GM21825 (cell line): ENCODE data around the gene CSRP3.
"Not testable (repeated sequence)": the region's sequence is repeated elsewhere in the genome, so short reads cannot be mapped to it uniquely, and the experiment has no call there.

ENCODE experiments used
- ATAC-seq: cut with Tn5 transposase; IDR thresholded peaks from one replicate; pipeline ENCODE4 v1.9.1; 2021; ENCODE audit warnings: mild to moderate bottlenecking, moderate library complexity; ENCODE audit not compliant: unreplicated experiment

CSRP3 gene

DNA sequence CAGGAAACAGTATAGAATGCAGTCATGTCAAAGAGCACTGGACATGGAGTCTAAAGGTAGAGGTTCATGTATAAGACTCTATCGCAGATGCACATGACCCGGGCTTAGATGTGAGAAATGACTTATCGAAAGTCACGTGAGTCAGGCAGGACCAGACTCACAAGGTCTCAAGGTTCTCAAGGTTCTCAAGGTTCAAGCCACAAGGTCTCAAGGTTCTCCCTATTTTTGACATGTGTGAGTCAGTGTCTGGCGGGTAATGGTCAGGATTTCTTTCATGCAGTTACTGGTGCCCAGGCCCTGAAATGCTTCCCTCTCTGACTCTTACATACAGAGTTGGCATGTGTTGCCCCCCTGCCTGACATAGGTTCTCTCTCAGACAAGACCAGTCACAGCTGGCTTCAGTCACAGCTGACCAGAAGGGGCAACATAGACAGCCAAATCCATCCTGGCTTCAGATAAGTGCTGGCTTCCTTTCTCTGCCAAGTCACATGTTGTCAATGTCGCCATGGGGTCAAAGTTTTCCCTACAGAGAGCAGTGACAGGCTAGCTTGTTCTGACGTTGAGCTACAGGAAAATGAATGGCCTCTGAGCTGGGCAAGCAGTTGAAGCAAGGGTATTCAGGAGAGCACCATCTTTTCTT, 10.1 kb downstream of the CSRP3 start:
- no peak for ATAC-seq

DNA sequence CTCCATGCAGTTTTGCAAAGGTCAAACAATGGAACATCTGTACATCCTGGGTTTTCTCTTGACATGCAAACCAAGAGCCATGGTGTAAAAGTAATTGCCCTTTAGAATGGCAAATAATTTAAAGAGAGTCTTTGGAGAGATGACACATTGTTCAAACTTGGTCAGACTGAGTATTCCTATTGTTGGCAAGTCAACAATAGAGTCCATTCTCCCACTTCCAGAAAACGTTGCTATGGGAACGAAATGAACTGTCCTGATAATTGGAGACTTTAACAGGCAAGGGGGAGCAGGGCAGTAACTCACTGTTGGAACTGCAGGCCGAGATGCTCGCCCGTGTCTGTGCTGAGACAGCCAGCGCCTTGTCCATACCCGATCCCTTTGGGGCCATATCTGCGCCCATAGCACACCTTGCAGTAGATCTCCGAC, 13.9 kb downstream of the CSRP3 start:
- no peak for ATAC-seq

DNA sequence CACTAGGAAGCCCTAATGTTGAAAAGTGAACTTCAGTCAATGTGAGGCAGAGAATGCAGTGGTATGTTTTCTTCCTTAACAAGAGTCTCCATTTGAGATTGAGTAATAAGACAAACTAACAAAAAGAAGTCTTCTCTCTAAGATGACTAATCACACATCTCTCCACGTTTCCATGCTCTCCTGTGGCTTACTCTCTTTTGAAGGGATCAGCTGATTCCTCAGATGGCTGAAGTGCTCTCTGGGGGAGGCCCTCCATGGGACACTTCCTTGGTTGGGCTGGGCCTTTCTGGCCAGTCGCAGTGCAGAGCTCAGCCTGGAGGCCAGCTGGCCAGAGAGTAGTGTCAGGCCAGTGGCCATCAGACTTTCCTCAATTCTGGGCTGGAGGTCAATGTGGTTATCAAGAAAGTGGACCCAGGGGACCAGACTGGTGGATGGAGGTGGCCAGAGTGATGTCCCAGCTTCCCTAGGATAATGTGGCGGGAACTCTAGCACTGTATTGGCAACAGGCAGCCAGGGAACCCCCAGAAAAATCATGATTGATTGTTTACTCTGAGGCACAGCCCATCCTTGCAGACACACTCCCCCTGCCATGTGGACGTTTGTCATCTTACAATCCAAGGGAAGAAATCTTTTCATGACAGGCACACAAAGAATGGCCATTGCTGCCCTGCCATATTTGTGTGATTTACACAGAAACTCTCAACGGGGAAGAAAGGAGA, 14.5 kb downstream of the CSRP3 start:
- no peak for ATAC-seq

DNA sequence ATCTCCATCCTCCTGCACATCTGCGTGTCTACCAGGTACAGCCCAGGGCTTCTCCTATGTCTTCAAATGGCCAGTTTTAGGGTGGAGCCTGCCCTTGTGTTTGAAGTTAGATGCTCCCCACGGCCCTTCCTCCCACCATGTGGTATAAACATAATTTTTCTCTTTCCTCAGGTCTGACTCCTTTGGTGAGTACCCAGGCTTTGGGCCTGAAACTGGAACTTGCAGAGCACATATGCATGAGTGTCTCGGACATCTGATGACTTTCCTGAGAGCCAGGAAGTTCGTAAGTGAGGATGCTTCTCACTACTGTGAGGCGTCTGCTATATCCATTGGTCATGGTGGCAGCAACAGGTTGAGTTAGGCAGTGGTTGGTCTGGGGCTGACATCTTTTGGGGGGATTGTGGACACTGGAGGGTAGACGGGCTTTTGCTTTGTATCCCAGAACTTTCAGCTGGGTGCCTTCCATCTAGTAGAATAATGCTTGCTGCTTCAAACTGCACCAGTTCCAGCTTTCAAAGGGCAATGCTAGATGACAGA, 16.2 kb downstream of the CSRP3 start:
- no peak for ATAC-seq

DNA sequence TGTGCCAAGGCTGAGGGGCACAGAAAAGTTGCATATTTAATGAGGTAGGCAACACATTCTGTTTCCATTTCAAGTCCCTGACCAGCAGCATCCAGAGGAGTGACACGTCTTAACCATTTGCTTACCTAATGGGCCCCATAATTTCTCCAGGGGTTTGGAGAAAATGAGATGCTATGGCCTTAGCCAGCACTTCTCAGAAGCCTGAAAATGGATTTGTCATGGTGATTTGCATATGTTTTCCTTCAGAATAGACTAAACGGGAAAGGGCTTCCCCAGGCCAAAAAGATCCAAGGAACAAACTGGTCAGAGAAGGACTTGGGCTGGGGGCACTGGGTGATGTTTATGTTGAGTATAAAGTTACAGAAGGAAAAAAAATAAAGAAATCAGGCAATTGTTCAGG, 16.7 kb downstream of the CSRP3 start:
- no peak for ATAC-seq

DNA sequence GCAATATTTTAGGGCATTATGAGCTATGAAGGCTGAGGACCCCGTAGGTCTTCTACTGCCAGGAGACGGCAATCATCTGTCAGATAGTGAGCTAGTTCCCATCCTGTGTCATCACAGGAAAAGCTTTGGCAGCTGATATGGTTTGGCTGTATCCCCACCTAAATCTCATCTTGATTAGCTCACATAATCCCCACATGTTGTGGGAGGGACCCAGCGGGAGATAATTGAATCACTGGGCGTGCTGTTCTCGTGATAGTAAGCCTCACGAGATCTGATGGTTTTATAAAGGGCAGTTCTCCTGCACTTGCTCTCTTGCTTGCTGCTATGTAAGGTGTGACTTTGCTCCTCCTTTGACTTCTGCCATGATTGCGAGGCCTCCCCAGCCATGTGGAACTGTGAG, 18.1 kb downstream of the CSRP3 start:
- ATAC-seq: no peak

DNA sequence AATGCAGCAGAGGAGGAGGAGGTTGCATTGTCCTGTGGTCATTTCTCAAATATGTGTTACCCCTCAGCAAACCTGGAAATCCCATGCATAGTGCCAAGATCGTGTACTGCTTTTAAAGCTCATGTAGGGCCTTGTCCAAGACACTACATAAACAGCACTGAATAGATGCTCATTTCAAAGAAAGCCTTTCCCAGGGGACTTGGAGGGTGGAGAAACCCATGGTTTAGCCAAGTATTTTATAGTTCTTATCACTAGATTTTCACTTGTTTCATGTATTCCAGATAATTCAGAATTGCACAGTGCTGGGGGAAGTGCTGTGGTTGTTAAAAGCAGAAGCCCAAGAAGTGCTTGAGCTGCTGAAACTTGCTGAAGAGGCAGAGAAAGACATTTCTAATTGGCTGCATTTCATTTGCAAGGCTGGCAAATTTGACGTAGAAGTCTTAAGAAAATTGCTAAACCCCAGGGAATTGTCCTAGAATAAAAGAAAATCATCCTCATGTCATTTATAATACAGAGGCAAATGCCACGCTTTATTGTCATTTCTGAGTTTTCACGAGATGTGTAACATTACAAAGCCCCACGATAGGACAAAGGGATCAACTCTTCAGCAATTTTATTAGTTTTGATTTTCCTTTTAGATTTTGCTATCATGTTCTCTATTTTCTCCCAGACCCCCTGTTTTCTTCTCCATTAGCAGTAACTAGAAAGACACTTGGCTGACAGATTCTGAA, 20.1 kb downstream of the CSRP3 start:
- ATAC-seq: no peak

DNA sequence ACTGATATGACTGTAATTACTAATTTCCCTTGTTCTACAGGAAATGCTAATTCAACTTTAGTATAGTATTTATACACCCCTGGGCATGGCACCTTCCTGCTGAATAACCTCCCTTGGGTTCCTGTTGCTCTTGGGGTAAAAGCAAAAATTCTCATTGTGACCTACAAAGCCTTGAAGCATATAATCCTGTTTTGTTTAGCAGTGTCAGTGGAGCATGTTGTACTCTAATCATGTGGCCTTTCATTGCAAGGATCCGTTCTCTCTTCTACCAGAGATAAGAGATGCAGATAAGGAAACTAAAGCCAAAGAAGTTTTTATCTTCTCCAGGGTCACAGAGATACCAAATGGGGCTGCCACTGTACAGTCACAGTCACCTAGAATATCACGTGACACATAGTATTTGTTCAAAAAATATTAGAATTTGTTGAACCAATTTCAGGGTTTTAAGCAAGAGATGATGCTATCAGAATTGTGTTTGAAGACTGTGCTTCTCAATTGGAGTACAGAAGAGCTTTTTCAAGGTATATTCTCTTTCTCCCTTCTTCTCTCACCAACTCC, 25.1 kb downstream of the CSRP3 start:
- no peak for ATAC-seq

DNA sequence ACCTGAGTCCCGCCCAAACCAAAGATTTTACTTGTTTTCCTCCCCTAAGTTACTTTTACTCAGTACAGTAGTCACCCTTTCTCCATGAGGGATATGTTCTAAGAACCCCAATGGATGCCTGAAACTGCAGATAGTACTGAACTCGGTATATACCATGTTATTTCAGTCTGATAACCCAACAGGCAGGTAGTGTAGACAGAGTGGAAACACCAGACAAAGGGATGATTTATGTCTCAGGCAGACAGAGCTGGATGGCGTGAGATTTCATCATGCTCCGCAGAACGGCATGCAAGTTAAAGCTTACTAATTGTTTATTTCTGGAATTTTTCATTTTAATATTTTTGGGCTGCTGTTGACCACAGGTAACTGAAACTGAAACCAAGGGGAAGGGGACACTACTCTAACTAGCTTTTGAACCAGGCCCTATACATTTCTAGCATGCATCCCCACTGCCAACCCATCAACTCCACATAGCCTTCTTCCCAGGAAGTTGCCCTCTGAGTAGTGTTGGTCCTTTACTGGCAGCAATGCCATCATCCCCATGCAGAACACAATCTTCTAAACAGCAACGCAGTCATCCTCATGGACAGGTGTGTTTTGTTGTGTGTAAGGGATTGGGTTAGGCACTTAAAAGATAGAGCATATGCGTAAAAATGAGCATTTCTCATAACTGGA, 27.7 kb downstream of the CSRP3 start:
- no peak for ATAC-seq

DNA sequence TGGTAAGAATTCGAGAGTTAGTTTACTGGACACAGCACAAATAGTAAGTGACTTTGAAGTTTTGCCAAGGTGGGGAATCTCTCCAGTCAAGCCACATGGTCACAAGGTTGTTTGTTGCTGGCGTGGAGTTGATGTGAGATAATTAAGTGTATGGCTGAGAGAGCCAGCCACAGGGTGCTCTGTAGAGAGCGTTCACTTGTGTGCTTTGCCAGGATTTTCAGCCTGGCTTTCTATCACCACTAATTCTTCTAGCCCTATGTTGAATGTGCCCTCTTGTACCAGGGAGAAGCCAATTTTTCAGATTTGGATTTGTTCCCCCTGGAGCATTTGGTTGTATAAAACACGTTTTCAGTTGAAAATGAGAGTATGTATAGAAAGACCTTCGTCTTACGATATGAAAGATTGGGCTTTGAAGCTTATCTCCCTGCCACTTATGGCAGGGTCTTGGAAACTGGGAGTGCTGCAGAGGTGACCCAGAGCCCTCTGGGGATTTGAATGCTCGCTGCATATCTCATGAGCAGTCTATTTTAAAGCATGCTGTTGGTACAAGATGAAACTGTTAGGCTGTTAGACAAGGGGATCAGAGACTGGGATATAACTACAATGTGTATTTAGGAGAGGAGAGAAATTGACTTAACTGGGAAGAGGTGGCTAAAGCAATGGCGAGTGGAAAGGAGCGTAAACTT, 28.6 kb downstream of the CSRP3 start:
- ATAC-seq: no peak

DNA sequence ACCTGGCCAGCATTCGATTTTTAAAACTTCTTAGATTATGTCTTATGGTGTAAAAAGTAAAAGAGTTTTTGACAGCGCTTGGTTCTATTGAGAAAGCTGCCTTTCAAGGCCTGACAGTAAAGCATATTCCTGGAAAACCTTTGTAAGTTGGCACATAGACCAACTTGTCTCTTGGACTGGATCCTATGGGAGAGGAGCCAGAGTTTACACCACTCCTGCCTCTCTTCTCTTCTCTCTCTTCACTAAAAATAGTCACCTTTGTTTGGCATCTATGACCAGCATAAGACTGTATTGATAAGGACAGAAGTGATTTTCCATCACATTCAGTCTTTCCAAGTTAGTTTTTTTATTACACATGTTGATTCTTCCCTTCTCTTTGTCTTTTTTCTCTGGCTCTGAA, 33.7 kb downstream of the CSRP3 start:
- ATAC-seq: no peak

DNA sequence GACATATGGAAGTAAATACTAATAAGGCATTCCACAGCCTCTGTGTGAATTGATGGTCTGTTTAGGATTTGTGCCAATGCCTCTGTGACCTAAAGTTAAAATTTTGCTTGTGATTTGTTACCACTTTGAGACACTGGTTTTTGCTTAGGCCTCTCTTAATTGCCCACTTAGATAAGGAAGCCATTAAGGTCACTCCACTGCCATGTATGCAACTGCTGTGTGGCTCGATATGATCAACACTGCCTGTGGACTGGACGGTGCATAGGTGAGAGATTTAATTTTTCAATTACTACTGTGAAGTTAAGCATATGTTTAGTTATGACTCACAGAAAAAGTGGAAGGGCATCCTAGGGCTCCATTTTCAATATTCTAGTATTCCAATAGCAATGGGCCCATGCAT, 36.9 kb downstream of the CSRP3 start:
- ATAC-seq: no peak

DNA sequence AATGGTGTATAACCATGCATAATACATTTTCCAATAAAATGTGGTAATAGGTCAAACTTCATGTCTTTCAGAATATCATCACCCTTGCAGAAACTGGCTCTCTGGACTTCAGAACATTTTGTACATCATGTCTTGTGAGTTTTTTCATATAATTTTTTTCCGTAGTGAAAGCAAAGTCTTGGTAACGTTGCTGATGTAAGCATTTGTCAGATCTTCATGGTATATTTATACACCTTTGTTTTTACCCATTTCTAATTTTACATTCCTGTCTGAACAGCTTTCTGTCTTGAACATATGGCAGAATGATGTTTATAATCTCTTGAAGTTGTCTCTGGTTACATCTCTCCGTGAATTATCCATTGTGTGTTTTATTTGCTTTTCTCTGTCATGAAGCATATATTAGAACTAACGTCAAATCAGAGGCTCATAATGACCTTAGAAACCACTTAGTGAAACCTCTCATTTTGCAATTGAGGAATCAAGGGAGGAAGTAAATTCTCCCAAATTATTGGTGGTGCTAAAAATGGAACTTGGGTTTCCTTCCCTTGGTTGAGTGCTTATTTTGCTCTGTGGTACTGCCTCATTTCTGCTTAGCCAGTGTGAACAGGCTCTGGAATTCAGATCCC, 37.4 kb downstream of the CSRP3 start:
- ATAC-seq: no peak

DNA sequence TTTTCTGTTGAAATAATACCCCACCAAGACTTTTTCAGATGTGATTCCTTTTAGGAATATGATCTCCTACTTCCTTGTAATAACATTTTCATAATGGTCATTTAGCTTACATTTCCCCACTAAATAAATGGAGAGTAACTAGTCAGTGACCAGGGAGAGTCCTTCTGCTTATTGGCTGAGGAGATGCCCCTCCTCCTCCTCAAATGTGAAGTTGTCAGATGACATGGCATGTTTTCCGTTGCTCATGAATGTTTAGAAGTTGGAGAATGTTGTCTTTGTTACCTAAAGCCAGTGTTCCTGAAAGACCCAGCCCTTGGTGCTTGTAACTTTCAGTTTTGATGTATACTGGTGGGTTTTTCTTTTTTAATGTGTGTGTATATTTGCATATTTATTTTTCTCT, 38.2 kb downstream of the CSRP3 start:
- no peak for ATAC-seq

DNA sequence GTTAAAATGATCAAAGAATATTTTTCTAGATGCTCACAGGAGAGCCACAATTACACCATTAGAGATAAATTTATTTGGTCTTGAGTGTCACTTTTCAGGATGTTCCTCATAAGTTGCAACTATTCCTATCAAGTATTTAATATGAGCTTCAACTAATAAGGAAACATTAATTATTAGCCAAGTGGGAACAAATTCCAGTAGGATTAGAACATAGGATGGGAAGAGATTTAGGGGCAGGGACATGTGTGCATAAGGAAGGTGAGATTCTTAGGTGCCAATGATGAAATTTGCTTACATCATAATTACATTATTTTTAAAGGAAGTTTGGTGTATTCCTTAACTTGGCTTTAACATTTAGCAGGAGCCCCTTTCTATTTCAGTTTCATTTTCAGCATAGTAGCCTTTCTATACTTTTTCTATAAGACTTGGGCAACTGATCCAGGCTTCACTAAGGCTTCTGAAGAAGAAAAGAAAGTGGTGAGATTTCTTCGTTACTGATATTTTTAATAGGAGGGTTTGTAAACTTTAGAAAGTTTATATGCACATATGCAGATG, 38.8 kb downstream of the CSRP3 start:
- ATAC-seq: no peak

DNA sequence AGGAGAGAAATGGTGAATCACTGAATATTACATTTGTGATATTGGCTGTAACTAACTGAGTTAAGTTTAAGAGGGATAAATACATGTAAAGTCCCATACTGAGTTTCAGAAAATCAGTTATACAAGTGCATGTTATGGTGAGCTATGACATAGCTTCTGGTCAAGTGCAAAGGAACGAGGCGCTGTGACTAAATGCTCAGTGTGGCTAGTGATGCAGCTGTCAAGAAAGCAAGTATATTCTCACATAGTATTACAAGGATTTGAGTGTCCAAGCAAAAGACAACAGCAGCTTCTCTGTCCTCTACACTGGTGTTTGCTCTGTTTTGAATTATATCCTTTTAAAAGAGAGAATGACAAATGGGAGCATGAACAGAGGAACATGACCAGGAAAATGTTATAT, 40.1 kb downstream of the CSRP3 start:
- ATAC-seq: no peak

DNA sequence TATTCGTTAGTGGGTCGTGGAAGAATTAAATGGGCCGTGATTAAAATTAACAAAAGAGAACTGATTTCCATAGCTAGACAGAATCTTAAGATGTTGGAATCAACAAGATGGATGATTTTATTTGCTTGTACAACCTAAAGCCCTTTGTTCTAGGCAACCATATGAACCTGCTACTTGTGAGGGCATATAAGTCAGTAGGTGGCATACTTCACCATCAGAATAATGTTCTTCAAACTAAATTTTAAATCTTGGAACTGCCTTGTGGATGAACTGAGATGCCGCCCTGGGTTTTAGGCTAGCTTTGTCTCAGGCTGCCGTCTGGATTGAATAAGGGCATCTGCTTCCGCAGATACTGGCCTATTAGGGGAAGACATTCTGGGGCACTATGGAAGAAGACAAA, 40.9 kb downstream of the CSRP3 start:
- no peak for ATAC-seq

DNA sequence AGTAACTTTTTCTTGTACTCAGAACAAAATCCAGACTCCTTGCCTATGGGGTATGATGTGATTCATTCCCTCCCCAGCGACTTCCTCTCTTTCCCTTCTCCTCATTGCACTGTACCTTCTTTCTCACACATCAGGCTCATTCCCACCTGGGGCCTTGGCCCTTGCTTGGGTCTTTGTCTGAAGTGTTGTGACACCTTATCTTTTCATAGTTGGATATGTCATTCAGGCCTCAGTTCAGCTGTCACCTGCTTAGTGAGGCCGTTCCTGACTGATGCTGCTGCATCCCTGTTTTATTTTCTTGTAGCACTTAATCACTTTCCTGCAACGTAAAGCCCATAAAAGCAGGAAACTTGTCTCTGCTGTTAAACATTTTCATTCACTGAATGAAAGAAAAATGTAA, 44.9 kb downstream of the CSRP3 start:
- no peak for ATAC-seq

DNA sequence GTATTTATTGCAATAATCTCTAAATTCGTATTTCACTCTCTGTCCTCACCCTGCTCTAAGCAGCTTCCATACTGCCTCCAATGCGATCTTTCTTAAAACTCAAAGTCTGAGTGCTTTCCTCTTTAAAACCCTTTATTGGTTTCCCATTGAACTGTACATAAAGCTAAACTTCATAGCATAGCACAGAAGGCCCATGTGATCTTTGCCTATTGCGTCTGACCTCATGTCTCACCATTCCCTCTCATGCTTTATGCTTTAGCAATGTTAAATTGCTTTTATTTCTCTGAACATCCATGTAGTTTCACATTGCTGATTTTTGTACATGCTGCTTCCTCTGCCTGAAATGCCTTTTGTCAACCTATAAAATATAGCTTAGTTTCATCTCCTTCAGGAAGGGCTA, 56.5 kb downstream of the CSRP3 start:
- ATAC-seq: no peak

DNA sequence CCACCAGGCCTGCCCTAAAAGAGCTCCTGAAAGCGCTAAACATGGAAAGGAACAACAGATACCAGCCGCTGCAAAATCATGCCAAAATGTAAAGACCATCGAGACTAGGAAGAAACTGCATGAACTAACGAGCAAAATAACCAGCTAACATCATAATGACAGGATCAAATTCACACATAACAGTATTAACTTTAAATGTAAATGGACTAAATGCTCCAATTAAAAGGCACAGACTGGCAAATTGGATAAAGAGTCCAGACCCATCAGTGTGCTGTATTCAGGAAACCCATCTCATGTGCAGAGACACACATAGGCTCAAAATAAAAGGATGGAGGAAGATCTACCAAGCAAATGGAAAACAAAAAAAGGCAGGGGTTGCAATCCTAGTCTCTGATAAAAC, 64.9 kb downstream of the CSRP3 start:
- not testable (repeated sequence) for ATAC-seq
